Measurements from ENCODE around the gene NMBR.
"Not testable (repeated sequence)": the region's sequence is repeated elsewhere in the genome, so short reads cannot be mapped to it uniquely, and the experiment has no call there.

NMBR gene

DNA sequence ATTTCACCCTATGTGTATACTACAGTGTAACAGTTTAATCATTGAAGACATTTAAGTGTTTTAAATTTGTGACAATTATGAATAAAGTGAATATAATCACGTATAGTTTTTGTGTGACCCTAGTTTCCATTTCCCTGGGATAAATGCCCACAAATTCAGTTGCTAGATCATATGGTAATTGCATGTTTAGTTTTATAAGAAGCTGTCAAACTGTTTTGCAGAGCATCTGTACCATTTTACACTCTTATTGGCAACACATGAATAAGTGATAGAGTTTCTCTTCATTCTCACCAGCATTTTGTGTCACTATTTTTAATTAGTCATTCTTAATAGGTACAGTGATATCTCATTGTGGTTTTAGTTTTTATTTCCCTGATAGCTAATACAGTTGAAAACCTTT, 7.4 kb upstream of the NMBR start:
- DNase-seq = no peak

DNA sequence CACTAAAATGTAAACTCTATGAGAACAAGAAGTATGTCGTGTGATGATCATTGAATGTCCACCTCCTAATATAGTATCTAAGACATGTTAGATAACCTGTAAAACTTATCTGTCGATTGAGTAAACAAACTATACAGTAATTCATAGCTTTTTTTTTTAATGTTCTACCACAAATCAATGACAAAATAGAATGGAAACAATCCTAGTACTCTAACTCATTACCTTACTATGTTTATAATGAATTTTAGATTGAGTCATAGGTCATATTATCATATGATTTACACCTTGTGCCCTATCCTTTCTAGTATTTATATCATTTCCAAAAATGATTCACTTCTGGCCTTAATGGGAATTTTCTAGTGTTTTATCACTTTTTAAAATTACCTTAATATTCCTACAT, 6.3 kb upstream of the NMBR start:
- no peak for DNase-seq

DNA sequence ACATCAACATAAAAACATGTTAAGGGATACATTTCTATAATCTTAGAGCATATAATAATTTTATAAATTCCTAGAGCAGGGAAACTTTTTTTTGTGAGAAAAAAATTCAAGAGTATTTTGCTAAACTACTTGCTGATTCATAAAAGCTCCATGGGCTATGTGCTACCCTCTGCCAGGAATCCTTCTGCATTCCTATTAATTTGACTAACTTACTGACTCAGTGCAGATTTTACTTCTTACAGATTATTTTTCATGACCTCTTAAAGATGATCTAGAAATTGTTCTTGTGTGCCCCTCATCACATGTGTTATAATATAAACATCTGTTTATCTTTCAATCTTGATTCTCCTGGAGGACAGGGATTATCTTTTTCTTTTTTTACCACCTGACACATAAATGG, 5.8 kb upstream of the NMBR start:
- peak; percentile 83 for DNase-seq

DNA sequence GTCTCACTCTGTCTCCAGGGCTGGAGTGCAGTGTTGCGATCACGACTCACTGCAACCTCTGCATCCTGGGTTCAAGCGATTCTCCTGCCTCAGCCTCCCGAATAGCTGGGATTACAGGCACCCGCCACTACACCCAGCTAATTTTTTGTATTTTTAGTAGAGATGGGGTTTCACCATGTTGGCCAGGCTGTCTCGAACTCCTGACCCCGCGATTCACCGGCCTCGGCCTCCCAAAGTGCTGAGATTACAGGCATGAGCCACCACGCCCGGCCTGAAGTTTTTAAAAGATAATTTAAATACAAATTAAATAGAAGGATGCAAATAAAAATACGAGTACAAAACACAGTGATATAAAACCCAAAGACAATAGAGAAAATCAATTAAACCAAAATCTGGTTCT, 5.4 kb downstream of the NMBR start:
- DNase-seq = not testable (repeated sequence)

DNA sequence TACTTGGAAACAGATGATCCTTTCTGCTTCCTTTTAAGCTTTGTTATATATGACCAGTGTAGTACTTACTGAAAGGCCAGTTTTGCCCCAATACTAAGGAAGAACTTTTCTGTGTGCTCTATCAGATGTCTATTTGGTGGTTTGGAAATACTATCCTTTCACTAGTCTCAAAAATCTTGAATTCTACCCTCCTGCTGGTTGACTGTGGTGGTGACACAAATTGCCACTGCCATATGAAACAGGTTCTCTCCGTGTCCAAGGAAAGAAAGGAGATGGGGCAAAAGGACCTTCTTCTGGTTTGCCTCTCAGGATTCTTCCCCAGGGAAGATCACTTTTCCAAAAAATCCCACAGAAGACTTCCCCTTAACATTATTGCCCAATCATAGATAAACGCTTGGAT, 8.0 kb downstream of the NMBR start:
- no peak for DNase-seq

DNA sequence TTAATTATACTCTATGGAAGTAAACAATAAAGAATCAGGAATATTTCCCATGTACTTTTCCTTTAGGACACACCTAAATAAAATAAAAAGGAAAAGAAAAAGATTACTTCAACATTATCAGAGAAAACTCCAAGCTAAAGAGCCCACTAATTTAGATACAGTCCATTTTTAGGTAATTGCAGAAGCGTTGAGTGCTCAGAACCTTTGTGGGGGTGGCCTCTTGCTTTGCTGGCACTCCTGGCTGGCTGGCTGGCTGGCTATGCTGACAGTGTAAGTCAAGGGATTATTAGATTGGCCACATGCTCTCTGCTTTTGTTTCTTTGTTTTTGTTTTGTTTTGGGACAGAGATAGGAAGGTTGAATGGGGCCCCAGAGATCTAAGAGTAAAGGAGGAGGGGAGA, 14.3 kb downstream of the NMBR start, which contains the start of gene GJE1:
Gene GJE1, plus strand, starts transcription at position 301 of the 400 bp plus-strand sequence. CDS start 234 bp downstream, outside the sequence.
- no peak for DNase-seq

DNA sequence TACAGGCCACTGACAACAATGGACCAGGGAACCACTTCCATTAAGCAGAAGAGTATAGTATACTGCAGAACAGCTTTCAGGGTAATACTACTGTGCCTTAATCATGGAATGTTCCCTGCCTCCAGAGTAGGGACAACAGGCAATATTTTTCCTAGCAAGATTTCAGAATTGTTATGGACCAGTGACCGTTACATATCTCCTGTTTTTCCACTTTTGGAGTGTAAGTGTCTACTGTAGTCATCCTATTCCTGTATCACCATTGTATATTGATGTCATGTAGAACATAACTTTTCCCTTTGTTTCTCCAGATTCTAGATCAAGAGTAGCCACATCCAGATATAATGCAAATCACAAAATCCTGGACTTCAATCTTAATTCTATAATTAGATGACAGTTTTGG, 16.1 kb downstream of the NMBR start:
- DNase-seq = no peak

DNA sequence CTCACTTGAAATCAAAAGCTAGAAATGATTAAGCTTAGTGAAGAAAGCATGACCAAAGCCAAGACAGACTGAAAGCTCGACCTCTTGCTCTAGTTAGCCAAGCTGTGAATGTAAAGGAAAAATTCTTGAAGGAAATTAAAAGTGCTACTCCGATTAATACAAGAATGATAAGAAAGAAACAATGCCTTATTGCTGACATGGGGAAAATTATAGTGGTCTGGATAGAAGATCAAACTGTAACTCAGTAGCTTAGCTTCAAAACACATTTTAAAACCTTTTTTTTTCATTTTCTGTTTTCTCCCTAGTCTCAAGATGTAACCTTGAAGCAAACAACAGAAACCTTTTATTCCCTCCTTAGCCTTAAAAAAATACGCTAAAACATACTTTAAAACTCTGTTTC, 25.6 kb downstream of the NMBR start:
- no peak for DNase-seq

DNA sequence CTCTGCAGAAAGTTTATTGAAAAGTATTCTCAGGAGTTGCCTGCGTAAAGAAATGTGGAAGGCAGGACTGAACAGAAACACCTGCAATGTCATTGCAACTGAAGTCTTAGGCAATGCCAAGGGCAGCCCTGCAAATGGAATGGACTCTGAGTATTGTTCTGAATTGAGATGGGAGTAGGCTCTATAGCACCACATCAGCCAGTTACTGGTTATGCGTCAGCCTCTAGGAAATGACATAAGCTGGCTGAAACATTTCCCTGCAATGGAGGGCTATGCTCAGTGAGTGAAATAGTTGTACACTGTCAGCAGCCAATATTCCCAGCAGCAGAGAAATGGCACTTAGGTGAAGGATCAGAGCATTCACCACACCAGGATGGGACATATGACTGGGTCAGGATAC, 28.0 kb downstream of the NMBR start:
- DNase-seq = peak; percentile 2

DNA sequence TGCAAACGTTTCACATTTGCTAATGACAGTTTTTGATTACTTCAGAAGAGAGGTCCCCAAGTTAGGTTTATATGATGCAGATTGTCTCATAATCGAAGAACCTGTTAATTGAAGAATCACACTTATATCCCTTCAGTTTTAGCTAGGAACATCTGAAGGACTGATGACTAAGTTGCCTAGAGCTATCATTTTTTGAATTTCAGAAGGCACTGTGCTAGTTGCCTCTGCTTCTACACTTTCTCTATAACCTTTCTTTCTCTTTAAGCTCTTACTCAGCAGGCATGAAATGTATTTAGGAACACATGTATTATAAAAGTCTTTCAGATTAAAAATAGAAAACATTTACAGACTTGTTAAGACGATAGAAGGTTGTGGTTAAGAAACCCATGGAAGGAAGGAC, 28.6 kb downstream of the NMBR start:
- no peak for DNase-seq

DNA sequence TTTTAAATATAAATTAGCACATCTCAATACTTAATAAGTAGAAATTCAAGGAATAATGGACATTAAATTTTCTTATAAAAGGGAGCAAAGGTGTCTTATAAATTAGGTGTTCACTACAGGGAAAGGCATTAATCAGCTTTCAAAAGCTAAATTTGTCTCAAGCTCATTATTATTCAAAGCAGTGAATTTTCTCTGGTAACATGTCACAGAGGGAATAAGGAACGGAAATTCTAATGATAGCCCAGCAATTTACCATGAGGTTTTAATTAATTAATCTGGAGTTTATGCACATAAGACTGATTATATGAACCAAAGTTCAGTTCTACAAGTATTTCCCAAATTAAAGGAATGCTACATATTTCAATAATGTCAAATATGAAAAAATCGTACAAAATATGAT, 29.6 kb downstream of the NMBR start:
- no peak for DNase-seq

DNA sequence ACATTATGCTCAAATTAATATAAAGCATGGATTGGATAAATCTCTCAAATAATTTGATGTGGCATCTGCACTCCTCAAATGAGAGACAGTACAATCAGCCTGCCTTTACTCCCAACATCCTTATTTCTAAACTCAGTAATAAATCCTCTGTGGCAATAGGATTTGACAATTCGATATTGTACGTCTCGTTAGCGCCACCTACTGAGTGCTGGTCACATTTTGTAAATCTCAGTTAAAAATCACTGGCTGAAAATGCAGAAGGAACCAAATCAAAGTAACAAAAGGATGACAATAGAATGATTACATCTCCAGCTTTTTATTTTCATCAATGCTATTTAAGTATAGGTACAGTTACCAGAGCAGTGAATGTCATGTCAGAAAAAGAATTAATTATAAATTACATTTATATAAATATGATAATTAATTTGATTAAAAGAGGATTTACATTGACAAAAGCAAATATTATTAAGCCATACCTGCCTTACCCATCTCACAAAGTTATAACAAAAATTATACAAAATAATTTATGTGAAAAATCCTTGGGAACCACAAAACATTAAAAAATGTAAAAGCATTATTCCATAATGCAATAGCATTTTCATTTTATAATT, 34.4 kb downstream of the NMBR start:
- DNase-seq = peak; percentile 69

DNA sequence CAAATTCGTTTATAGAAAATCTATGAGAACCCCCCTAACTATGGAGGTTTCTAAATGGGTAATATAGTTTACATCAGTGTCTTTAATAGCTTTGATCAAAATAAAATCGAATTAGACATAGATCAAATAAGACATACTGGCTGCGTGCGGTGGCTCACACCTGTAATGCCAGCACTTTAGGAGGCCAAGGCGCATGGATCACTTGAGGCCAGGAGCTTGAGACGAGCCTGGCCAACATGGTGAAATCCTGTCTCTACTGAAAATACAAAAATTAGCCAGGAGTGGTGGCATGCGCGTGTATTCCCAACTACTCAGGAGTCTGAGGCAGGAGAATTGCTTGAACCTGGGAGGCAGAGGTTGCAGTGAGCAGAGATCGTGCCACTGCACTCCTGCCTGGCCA, 36.1 kb downstream of the NMBR start:
- not testable (repeated sequence) for DNase-seq

DNA sequence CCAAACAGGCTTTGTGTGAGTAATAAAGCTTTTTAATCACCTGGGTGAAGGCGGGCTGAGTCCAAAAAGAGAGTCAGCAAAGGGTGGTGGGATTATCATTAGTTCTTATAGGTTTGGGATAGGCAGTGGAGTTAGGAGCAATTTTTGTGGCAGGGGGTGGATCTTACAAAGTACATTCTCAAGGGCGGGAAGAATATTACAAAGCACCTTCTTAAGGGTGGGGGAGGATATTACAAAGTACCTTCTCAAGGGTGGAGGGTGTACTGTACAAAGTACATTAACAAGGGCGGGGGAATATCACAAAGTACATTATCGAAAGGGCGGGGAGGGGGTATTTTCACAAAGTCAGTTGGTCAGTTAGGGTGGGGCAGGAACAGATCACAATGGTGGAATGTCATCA, 42.1 kb downstream of the NMBR start:
- DNase-seq = not testable (repeated sequence)

DNA sequence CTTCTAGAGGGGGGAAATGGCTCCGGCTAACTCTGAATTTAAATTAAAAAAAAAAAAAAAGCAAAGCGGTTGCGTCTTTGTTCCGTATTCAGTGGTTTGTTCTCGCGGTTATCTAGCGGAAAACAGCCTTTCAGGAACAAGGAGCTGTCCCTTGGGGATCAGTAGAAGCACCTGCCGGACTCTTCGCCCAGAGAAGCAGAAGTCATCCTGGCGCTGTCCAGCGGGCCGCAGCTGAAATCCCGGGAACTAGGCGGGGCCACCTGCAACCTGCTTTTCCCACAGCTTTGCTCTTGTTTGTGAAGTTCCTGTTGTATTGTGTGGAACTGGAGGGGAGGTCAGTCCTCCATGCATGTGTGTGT, 58.1 kb downstream of the NMBR start:
- DNase-seq = peak; percentile 54

DNA sequence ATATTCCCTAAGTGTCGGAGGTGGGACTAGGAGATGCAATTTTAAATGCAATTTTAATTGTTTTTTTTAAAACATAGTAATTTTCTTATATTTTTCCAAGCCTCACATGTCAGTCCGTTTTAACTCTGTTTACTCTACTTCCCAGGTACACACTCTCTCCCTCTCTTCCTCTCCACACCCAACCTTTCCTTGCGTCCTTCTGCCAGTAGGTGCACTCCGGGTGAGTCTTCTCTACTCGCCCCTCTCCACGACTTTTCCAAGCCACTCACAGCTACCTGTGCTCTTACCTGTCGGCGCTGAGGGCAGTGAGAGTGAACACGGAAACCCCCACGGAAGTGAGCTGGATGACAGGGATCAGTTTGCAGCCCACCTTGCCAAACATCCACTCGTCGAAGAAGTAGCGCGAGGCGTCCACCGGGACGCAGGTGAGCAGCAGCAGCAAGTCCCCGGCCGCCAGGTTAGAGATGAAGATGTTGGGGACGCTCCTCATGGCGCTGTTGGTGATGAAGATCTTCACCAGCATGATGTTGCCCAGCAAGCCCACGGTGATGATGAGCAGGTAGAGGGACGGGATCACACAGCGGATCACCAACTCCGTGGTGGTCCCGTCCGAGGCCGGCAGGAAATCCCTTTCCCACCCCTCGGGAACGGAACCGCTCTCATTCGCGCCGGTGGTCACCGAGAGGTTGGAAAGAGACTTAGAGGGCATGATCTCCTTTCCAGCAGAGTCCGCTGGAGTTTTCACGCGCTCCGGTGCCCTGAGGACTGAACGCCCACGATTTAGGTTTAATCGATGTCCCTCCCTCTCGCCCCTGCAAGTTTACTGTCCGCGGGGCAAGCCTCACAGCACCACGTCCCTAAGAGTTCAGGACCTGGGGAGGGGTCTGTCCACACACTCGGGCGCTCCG, 58.7 kb downstream of the NMBR start:
- no peak for DNase-seq

DNA sequence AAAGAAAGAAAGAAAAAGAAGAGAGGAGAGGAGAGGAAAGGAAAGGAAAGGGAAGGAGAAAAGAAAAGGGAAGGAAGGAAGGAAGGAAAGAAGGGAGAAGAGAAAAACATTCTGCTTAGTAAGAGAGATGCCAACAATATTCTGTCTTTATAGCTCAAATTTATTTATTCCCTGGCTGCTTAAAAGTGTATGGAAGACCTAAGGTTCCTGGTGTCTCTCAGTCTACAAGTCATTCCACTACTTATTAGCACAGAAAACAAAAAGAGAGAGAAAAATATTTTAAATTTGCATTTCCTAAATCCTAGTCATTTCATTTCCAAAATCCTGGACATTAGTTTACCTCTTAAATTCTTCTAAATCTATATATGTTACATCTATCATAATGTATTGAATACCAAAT, 67.8 kb downstream of the NMBR start:
- DNase-seq = no peak

DNA sequence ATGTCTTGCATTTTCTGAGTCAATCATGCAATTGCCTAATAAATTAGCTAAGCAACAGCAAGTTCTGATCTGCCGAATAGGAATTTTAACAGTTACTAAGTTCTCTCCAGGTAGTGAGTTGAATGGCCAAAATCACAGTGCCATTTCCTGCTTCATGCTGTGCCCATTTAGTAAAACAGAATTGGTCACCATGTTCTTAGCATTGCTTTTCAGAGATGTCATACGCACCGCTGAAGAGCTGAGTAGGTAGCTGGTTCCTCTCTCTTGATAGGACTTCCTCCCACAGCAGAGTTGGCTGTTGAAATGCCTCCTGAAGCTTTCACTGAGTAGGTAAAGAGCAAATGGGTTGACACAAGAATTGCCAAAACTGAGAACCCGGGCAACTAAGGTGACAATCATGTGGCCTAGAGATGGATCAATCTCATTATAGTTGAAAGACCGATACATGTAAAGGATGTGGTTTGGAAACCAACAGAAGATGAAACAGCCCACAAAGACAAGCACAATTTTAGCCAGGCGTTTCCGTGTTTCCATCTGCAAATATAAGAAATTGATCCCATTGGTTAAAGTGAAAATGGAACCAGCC, 71.3 kb downstream of the NMBR start:
- no peak for DNase-seq

DNA sequence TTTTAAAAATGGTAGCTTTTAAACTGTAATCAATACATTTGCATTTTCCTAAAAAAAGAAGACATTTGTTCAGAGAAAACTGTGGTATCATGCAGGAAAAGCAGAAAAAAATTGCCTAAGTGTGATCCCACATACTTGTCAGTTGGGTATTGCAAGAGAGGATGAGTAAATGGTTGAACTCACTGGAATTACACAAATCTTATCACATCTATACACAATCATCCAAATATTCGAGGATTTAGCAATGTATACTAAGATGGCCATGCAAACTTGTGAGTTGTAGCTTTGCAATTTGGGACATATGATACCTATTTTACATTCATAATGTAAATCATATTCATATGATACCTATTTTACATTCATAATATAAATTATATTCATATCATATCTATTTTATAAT, 72.4 kb downstream of the NMBR start:
- no peak for DNase-seq

DNA sequence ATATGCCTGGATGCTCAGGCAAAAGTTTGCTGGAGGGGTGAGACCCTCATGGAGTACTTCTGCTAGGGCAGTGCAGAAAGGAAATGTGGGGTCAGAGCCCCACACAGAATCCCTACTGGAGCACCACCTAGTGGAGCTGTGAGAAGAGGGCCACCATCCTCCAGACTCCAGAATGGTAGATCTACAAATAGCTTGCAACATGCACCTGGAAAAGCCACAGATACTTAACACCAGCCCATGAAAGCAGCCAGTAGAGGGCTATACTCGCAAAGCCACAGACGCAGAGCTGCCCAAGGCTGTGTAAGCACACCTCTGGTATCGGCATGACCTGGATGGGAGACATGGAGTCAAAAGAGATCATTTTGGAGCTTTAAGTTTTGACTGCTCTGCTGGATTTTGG, 74.9 kb downstream of the NMBR start:
- no peak for DNase-seq

DNA sequence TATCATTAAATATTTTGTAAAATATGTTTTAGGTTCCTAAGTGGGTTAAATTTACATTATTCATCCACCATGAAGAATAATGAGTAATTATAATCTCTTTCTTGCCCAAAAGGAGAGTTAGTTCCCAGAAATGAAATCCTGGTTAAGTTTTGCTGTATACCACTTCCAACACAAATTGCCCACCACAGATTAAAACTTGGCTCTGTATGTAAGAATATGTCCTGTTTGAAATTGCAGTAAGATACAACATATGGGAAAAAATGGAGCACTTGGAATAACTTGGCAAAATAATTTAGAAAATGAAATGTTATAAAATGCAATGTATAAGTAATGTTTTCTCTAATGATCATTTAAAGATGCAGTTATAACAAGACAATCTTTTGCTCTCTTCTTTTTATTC, 78.5 kb downstream of the NMBR start:
- no peak for DNase-seq

DNA sequence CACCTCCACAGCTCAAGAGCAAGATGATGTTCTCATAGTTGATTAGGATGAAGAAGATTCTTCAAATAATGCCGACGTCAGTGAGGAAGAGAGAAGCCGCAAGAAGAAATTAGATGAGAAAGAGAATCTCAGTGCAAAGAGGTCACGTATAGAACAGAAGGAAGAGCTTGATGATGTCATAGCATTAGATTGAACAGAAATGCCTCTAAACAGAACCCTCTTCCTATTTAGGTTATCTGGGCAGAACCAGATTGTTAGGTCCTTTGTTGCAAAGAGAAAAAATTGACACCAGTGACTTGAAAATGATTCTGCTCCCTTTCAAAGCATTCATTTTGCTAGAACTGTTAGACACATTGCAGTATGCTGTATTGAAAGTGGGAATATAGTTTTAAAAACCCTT, 84.1 kb downstream of the NMBR start:
- not testable (repeated sequence) for DNase-seq

DNA sequence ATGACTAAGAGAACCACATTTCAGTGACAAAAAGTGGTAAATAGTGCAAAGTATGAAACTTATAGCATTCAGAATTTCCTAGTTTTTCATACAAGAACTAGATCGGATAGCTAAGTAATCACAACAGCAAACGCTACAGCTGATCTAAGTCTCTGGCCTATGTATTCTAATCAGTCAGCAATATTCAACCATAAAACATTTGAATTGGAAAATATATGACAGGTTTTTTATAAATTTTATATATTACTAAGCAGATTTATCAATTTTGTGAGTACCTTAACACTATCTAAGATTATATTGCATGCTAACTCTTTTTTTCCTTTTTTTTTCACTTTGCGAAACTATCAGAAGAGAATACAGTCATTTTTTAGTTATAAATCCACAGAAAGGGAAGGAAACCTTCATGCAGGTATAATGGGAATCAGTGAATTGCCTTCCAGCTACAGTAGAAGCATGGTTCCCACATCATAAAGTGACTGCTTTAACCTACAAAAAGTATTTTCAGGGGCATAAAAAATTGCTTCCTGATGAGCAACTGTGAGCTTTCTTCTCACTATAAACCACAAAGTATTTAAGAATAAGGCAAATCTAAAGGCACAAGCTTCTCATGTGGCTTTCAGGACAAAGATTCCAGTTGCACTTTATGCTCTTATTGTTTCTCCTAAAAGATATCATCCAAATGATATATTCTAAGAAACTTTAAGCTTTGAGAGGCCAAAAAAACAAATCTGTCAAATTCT, 88.2 kb downstream of the NMBR start:
- peak; percentile 21 for DNase-seq

DNA sequence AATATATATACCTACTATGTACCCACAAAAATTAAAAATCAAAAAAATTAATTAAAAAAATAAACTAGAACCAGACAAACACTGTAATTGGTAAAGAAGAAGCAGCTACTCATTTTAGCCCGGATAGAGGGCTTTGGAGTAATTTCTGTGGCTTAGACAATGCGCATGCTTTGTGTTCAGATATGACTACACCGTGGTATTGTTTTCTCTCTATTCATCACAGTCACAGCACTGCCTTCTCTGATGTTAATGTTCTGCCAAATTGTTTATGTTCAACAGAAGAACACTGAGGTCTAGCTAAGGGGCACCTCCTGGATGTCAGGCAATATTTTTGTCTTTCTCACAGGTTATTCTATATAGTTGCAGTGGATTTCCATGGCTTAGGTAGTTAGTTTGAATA, 91.7 kb downstream of the NMBR start:
- no peak for DNase-seq

All from fibroblast of skin of right biceps (primary cell).